ENCODE data around the gene USP40. TPM values are rescaled to one million over a fixed set of nuclear protein-coding genes. Genes with fewer than 3 reads are reported as not detected.

Gene USP40
- total RNA-seq, 3 donors from 2014 or later, result 30.6 to 32.7 (median 31.2) TPM

GRCh38 chr2:233565685-233566140 is 869 bp downstream of the USP40 start:
- no peak for DNase-seq
- Histone ChIP-seq H3K9me3 (no peaks in the 10 kb centered on the region), H3K36me3 (ENCODE audit: low read depth) (no peaks in the 10 kb centered on the region), H3K4me3 (no peak overlapping the region), H3K4me1 (ENCODE audit: low read depth) (no peaks in the 10 kb centered on the region)
- ATAC-seq, result no peak
- intact Hi-C loops (cut with DNase I, micrococcal nuclease), result no loop called here
- no peak for TF ChIP-seq CTCF (IDR thresholded peaks at IDR 0.05)

- ATAC-seq (no peak), DNase-seq (no peak)
- intact Hi-C loops (cut with DNase I, micrococcal nuclease), result no loop called here
- Histone ChIP-seq H3K4me1 (ENCODE audit: low read depth) (no peaks in the 10 kb centered on the region), H3K36me3 (ENCODE audit: low read depth) (no peaks in the 10 kb centered on the region), H3K9me3 (no peaks in the 10 kb centered on the region), H3K4me3 (no peak overlapping the region)
- TF ChIP-seq CTCF (IDR thresholded peaks at IDR 0.05), result no peak
Measured at GRCh38 chr2:233563663-233564430, 2.7 kb downstream of the USP40 start.

- intact Hi-C loops (cut with DNase I, micrococcal nuclease), result no loop called here
- no peaks in the 10 kb centered on the region for H3K9me3 ChIP-seq
- no peak for TF ChIP-seq CTCF (IDR thresholded peaks at IDR 0.05)
- DNase-seq (no peak), ATAC-seq (no peak)
- no peak overlapping the region for H3K4me3 ChIP-seq
- no peaks in the 10 kb centered on the region for H3K36me3 ChIP-seq (ENCODE audit: low read depth)
- no peaks in the 10 kb centered on the region for H3K4me1 ChIP-seq (ENCODE audit: low read depth)
Measured at GRCh38 chr2:233556881-233557736, 9.5 kb downstream of the USP40 start.

- Histone ChIP-seq H3K9me3 (no peaks in the 10 kb centered on the region), H3K36me3 (ENCODE audit: low read depth) (no peaks in the 10 kb centered on the region), H3K4me1 (ENCODE audit: low read depth) (no peaks in the 10 kb centered on the region), H3K4me3 (no peak overlapping the region)
- ATAC-seq (no peak), DNase-seq (no peak)
- no peak for TF ChIP-seq CTCF (IDR thresholded peaks at IDR 0.05)
- intact Hi-C loops (cut with DNase I, micrococcal nuclease), result no loop called here
Measured at GRCh38 chr2:233553366-233553765, 13.2 kb downstream of the USP40 start.

DNA sequence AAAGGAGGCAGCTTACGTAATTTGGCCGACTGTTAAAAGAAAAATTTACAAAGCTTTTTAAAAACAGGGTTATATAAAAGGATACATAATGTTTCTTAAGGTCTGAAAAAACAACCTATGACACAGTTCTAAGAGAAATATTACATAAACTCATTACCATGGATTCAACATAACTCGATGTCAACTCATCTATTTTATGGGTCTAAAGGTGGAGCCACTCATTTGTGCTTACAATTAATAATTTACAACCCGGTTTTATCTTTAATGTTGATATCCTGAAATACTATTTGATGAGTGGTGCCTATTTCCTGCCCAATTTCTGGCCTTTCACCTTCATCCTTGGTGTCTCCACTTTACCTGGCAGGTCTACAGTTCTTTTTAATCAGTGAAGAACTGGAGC is 15.1 kb downstream of the USP40 start:
- no peak for DNase-seq
- no peak overlapping the region for H3K4me3 ChIP-seq
- H3K9me3 ChIP-seq, result no peaks in the 10 kb centered on the region
- no peaks in the 10 kb centered on the region for H3K4me1 ChIP-seq (ENCODE audit: low read depth)
- ATAC-seq, result no peak
- no peaks in the 10 kb centered on the region for H3K36me3 ChIP-seq (ENCODE audit: low read depth)
- intact Hi-C loops (cut with DNase I, micrococcal nuclease), result no loop called here
- TF ChIP-seq CTCF (IDR thresholded peaks at IDR 0.05), result no peak

All from mucosa of descending colon (tissue), 3 donors.